ENCODE measurements around the gene HOXC9. TPM values are rescaled to one million over a fixed set of nuclear protein-coding genes. Genes with fewer than 3 reads are reported as not detected.
A peak's percentile ranks its signal among the peaks of the same experiment; 100 is the strongest.

Gene HOXC9
- total and polyA plus RNA-seq, 7 donors = 6.4 to 31.1 (median 11.3) TPM

- Histone ChIP-seq H3K9me3 (no peaks in the 10 kb centered on the region), H3K27me3 (ENCODE audit: insufficient read depth in 3 of 3, low read length in 2 of 3) (no peaks in the 10 kb centered on the region), H3K27ac (peak overlapping the region; percentile 95), H3K4me1 (peaks cover 19% of the 10 kb centered on the region), H3K36me3 (ENCODE audit: insufficient read depth in 1 of 2, low read depth in 1 of 2) (no peaks in the 10 kb centered on the region), H3K4me3 (peak overlapping the region; percentile 78)
- TF ChIP-seq CTCF (IDR thresholded peaks at IDR 0.05) = no peak
- intact Hi-C loops (cut with DNase I) = loop anchor here in 1 of 2 donors (5.0 kb wide), 1 partner anchor 276 kb away; no protein-coding TSS in a partner anchor
- DNase-seq (peak in 1 of 2 donors; percentile 46), ATAC-seq (no peak)
- 20 to 43% (median 23%) methylated on average over 8 of the region's 8 CpGs for WGBS, 3 donors
Measured at GRCh38 chr12:54001283-54002187, 1.6 kb downstream of the HOXC9 start.

- no peaks in the 10 kb centered on the region for H3K9me3 ChIP-seq
- no peaks in the 10 kb centered on the region for H3K36me3 ChIP-seq (ENCODE audit: insufficient read depth in 1 of 2, low read depth in 1 of 2)
- DNase-seq = peak in 1 of 2 donors; percentile 71
- H3K4me3 ChIP-seq = peak overlapping the region; percentile 78
- no peak for TF ChIP-seq CTCF (IDR thresholded peaks at IDR 0.05)
- intact Hi-C loops (cut with DNase I) = loop anchor here in 1 of 2 donors (5.0 kb wide), 1 partner anchor 275 kb away; no protein-coding TSS in a partner anchor
- H3K27ac ChIP-seq = peak overlapping the region; percentile 95
- H3K27me3 ChIP-seq (ENCODE audit: insufficient read depth in 3 of 3, low read length in 2 of 3) = no peaks in the 10 kb centered on the region
- peaks cover 25% of the 10 kb centered on the region for H3K4me1 ChIP-seq
- WGBS, 3 donors = 24 to 42% (median 35%) methylated on average over 19 of the region's 19 CpGs
- ATAC-seq = no peak
Measured at GRCh38 chr12:54002278-54002914, 2.4 kb downstream of the HOXC9 start.

GRCh38 chr12:54002915-54003389 is 3.0 kb downstream of the HOXC9 start:
- Histone ChIP-seq H3K9me3 (no peaks in the 10 kb centered on the region), H3K36me3 (ENCODE audit: insufficient read depth in 1 of 2, low read depth in 1 of 2) (no peaks in the 10 kb centered on the region), H3K4me1 (peaks cover 27% of the 10 kb centered on the region), H3K27ac (peak overlapping the region; percentile 95), H3K27me3 (ENCODE audit: insufficient read depth in 3 of 3, low read length in 2 of 3) (no peaks in the 10 kb centered on the region), H3K4me3 (peak overlapping the region; percentile 78)
- DNase-seq = peak in 1 of 2 donors; percentile 77
- no peak for TF ChIP-seq CTCF (IDR thresholded peaks at IDR 0.05)
- ATAC-seq = peak in 2 of 4 donors; percentile 22 to 33
- intact Hi-C loops (cut with DNase I) = loop anchor here in 1 of 2 donors (5.0 kb wide), 1 partner anchor 274 kb away; no protein-coding TSS in a partner anchor
- WGBS, 3 donors = 27 to 53% (median 50%) methylated on average over 19 of the region's 19 CpGs

- peaks cover 23% of the 10 kb centered on the region for H3K4me1 ChIP-seq
- ATAC-seq (no peak), DNase-seq (no peak)
- H3K27me3 ChIP-seq (ENCODE audit: insufficient read depth in 3 of 3, low read length in 2 of 3) = no peaks in the 10 kb centered on the region
- H3K4me3 ChIP-seq = peak overlapping the region; percentile 78
- no peaks in the 10 kb centered on the region for H3K9me3 ChIP-seq
- TF ChIP-seq CTCF (IDR thresholded peaks at IDR 0.05) = no peak
- intact Hi-C loops (cut with DNase I) = loop anchor here in 1 of 2 donors (5.0 kb wide), 1 partner anchor 274 kb away; no protein-coding TSS in a partner anchor
- no peaks in the 10 kb centered on the region for H3K36me3 ChIP-seq (ENCODE audit: insufficient read depth in 1 of 2, low read depth in 1 of 2)
- 11 to 23% (median 19%) methylated on average over 3 of the region's 3 CpGs for WGBS, 3 donors
- H3K27ac ChIP-seq = peak overlapping the region; percentile 95
Measured at GRCh38 chr12:54003625-54004024, 3.7 kb downstream of the HOXC9 start.

Measured in psoas muscle (tissue), 8 donors.